ENCODE results near the gene LMAN1. TPM values are rescaled to one million over a fixed set of nuclear protein-coding genes. Genes with fewer than 3 reads are reported as not detected.

Gene LMAN1
- total and polyA plus RNA-seq, 2 of the 13 experiments (the other 11 are each of a cell fraction or from before 2014, with no cell fraction given): 127 to 131 TPM

DNA sequence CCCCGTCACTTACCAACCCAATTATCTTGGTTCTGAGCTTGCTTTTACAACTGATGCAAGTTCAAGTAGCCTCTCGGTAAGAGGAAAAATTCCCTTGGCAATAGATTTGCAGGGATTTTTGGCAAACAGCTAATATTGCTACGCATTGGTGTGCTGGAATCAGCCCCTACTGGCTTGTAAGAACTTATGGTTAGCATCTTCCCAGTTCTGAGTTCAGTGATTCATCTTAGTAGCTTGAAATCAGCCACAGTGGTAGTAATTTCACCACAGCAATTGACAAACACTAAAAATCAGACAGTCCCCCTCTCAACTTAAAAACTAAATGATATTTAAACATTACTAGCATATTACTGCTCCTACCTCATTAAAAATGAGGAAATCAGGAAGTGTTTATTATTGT lies 79.9 kb downstream of the LMAN1 start (continued):
- TF ChIP-seq, protein P1, sequence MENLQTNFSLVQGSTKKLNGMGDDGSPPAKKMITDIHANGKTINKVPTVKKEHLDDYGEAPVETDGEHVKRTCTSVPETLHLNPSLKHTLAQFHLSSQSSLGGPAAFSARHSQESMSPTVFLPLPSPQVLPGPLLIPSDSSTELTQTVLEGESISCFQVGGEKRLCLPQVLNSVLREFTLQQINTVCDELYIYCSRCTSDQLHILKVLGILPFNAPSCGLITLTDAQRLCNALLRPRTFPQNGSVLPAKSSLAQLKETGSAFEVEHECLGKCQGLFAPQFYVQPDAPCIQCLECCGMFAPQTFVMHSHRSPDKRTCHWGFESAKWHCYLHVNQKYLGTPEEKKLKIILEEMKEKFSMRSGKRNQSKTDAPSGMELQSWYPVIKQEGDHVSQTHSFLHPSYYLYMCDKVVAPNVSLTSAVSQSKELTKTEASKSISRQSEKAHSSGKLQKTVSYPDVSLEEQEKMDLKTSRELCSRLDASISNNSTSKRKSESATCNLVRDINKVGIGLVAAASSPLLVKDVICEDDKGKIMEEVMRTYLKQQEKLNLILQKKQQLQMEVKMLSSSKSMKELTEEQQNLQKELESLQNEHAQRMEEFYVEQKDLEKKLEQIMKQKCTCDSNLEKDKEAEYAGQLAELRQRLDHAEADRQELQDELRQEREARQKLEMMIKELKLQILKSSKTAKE (CRISPR knock-in tag; IDR thresholded peaks at IDR 0.05; ENCODE audit: borderline replicate concordance): no peak
- TF ChIP-seq SRSF1 (optimal IDR thresholded peaks at IDR 0.05; ENCODE audit: low read depth, low read length) (no peak), TCF7 (IDR thresholded peaks at IDR 0.05; ENCODE audit: low read depth) (no peak), CHD2 (IDR thresholded peaks at IDR 0.05; ENCODE audit: low read depth, low read length) (no peak), ATF1 (CRISPR knock-in tag; IDR thresholded peaks at IDR 0.05) (no peak)
- TF ChIP-seq, protein P2, sequence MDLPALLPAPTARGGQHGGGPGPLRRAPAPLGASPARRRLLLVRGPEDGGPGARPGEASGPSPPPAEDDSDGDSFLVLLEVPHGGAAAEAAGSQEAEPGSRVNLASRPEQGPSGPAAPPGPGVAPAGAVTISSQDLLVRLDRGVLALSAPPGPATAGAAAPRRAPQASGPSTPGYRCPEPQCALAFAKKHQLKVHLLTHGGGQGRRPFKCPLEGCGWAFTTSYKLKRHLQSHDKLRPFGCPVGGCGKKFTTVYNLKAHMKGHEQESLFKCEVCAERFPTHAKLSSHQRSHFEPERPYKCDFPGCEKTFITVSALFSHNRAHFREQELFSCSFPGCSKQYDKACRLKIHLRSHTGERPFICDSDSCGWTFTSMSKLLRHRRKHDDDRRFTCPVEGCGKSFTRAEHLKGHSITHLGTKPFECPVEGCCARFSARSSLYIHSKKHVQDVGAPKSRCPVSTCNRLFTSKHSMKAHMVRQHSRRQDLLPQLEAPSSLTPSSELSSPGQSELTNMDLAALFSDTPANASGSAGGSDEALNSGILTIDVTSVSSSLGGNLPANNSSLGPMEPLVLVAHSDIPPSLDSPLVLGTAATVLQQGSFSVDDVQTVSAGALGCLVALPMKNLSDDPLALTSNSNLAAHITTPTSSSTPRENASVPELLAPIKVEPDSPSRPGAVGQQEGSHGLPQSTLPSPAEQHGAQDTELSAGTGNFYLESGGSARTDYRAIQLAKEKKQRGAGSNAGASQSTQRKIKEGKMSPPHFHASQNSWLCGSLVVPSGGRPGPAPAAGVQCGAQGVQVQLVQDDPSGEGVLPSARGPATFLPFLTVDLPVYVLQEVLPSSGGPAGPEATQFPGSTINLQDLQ (CRISPR knock-in tag; IDR thresholded peaks at IDR 0.05): no peak
- TF ChIP-seq, protein P3, sequence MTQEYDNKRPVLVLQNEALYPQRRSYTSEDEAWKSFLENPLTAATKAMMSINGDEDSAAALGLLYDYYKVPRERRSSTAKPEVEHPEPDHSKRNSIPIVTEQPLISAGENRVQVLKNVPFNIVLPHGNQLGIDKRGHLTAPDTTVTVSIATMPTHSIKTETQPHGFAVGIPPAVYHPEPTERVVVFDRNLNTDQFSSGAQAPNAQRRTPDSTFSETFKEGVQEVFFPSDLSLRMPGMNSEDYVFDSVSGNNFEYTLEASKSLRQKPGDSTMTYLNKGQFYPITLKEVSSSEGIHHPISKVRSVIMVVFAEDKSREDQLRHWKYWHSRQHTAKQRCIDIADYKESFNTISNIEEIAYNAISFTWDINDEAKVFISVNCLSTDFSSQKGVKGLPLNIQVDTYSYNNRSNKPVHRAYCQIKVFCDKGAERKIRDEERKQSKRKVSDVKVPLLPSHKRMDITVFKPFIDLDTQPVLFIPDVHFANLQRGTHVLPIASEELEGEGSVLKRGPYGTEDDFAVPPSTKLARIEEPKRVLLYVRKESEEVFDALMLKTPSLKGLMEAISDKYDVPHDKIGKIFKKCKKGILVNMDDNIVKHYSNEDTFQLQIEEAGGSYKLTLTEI (CRISPR knock-in tag; conservative IDR thresholded peaks at IDR 0.05): no peak
- TF ChIP-seq, protein P4, sequence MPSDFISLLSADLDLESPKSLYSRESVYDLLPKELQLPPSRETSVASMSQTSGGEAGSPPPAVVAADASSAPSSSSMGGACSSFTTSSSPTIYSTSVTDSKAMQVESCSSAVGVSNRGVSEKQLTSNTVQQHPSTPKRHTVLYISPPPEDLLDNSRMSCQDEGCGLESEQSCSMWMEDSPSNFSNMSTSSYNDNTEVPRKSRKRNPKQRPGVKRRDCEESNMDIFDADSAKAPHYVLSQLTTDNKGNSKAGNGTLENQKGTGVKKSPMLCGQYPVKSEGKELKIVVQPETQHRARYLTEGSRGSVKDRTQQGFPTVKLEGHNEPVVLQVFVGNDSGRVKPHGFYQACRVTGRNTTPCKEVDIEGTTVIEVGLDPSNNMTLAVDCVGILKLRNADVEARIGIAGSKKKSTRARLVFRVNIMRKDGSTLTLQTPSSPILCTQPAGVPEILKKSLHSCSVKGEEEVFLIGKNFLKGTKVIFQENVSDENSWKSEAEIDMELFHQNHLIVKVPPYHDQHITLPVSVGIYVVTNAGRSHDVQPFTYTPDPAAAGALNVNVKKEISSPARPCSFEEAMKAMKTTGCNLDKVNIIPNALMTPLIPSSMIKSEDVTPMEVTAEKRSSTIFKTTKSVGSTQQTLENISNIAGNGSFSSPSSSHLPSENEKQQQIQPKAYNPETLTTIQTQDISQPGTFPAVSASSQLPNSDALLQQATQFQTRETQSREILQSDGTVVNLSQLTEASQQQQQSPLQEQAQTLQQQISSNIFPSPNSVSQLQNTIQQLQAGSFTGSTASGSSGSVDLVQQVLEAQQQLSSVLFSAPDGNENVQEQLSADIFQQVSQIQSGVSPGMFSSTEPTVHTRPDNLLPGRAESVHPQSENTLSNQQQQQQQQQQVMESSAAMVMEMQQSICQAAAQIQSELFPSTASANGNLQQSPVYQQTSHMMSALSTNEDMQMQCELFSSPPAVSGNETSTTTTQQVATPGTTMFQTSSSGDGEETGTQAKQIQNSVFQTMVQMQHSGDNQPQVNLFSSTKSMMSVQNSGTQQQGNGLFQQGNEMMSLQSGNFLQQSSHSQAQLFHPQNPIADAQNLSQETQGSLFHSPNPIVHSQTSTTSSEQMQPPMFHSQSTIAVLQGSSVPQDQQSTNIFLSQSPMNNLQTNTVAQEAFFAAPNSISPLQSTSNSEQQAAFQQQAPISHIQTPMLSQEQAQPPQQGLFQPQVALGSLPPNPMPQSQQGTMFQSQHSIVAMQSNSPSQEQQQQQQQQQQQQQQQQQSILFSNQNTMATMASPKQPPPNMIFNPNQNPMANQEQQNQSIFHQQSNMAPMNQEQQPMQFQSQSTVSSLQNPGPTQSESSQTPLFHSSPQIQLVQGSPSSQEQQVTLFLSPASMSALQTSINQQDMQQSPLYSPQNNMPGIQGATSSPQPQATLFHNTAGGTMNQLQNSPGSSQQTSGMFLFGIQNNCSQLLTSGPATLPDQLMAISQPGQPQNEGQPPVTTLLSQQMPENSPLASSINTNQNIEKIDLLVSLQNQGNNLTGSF (CRISPR knock-in tag; IDR thresholded peaks at IDR 0.05): no peak
